NCI-H1930 (cell line): ENCODE data around the gene CGNL1.

Experiments
- DNase-seq, 2 experiments: peaks; one replicate each; lab custom pipeline; 2025; lab: John Stamatoyannopoulos, UW

The CGNL1 gene

GRCh38 chr15:57525581-57525980 is 149.3 kb downstream of the CGNL1 start:
- DNase-seq, result no peak

GRCh38 chr15:57526076-57526475 is 149.8 kb downstream of the CGNL1 start:
- no peak for DNase-seq

- DNase-seq, result no peak
Observed at GRCh38 chr15:57526615-57527014, 150.3 kb downstream of the CGNL1 start.

GRCh38 chr15:57527382-57528091 is 151.2 kb downstream of the CGNL1 start:
- peak; percentile 18 to 54 for DNase-seq

GRCh38 chr15:57528940-57529565 is 152.7 kb downstream of the CGNL1 start:
- no peak for DNase-seq

- DNase-seq, result no peak
Observed at GRCh38 chr15:57529748-57530147, 153.4 kb downstream of the CGNL1 start.

GRCh38 chr15:57532731-57533447 is 156.6 kb downstream of the CGNL1 start:
- no peak for DNase-seq

GRCh38 chr15:57533448-57533799 is 157.1 kb downstream of the CGNL1 start:
- DNase-seq, result no peak

- DNase-seq, result no peak
Observed at GRCh38 chr15:57534281-57534680, 158.0 kb downstream of the CGNL1 start.

- no peak for DNase-seq
Observed at GRCh38 chr15:57537072-57537471, 160.8 kb downstream of the CGNL1 start.

GRCh38 chr15:57537488-57538264 is 161.4 kb downstream of the CGNL1 start:
- no peak for DNase-seq

- DNase-seq, result no peak
Observed at GRCh38 chr15:57538265-57538529, 161.9 kb downstream of the CGNL1 start.

GRCh38 chr15:57538821-57539220 is 162.5 kb downstream of the CGNL1 start:
- no peak for DNase-seq

- no peak for DNase-seq
Observed at GRCh38 chr15:57540211-57540610, 163.9 kb downstream of the CGNL1 start.

- DNase-seq, result no peak
Observed at GRCh38 chr15:57540736-57541135, 164.4 kb downstream of the CGNL1 start.

GRCh38 chr15:57541271-57541670 is 165.0 kb downstream of the CGNL1 start:
- no peak for DNase-seq

- DNase-seq, result peak in 1 of 2 experiments; percentile 10
Observed at GRCh38 chr15:57541805-57542504, 165.7 kb downstream of the CGNL1 start.

GRCh38 chr15:57542505-57542817 is 166.2 kb downstream of the CGNL1 start:
- no peak for DNase-seq

- DNase-seq, result no peak
Observed at GRCh38 chr15:57544848-57545480, 168.7 kb downstream of the CGNL1 start.

- no peak for DNase-seq
Observed at GRCh38 chr15:57545995-57546394, 169.7 kb downstream of the CGNL1 start.

GRCh38 chr15:57547243-57547755 is 171.0 kb downstream of the CGNL1 start:
- no peak for DNase-seq

- DNase-seq, result no peak
Observed at GRCh38 chr15:57548351-57548750, 172.0 kb downstream of the CGNL1 start.
